Neural cell (in vitro differentiated cells): ENCODE measurements around the gene ATXN2L. TPM values are rescaled to one million over a fixed set of nuclear protein-coding genes. Genes with fewer than 3 reads are reported as not detected.
A peak's percentile ranks its signal among the peaks of the same experiment; 100 is the strongest.

Experiments used
- H2AFZ ChIP-seq: fragments of 200-600, 300-800 bp; sonication (generic), shearing (Covaris generic); 2 replicates; pipeline ENCODE4 v1.6.0; 2014; ENCODE audit warnings: low read depth, mild to moderate bottlenecking, antibody characterized with exemption, low read length, moderate library complexity
- H3F3A ChIP-seq: fragments of 200-600 bp; shearing (Covaris generic); 2 replicates; pipeline ENCODE4 v1.6.1; 2016; ENCODE audit warnings: mild to moderate bottlenecking, moderate library complexity, mixed read lengths, antibody characterized with exemption, low read length; ENCODE audit not compliant: insufficient read depth, poor library complexity, severe bottlenecking
- H3K27ac ChIP-seq: fragments of 200-600, 300-800 bp; sonication (generic), shearing (Covaris generic); 2 replicates; pipeline ENCODE4 v1.5.1; 2014; ENCODE audit warnings: mild to moderate bottlenecking, low read length, moderate library complexity
- H3K27me3 ChIP-seq: fragments of 300-800, 200-600 bp; sonication (generic), shearing (Covaris generic); 2 replicates; pipeline ENCODE4 v1.6.0; 2014; ENCODE audit warnings: mild to moderate bottlenecking, low read depth, low read length, moderate library complexity; ENCODE audit not compliant: insufficient read depth
- H3K36me3 ChIP-seq: fragments of 300-800, 200-600 bp; sonication (generic), shearing (Covaris generic); 2 replicates; pipeline ENCODE4 v1.5.1; 2014; ENCODE audit warnings: mild to moderate bottlenecking, antibody characterized with exemption, low read length, moderate library complexity; ENCODE audit not compliant: insufficient read depth
- H3K4me2 ChIP-seq: fragments of 300-800, 200-600 bp; sonication (generic), shearing (Covaris generic); 2 replicates; pipeline ENCODE4 v1.6.0; 2014; ENCODE audit warnings: mild to moderate bottlenecking, low read length
- H3K4me3 ChIP-seq: fragments of 300-800, 200-600 bp; sonication (generic), shearing (Covaris generic); 2 replicates; pipeline ENCODE4 v1.5.1; 2014; ENCODE audit warnings: mild to moderate bottlenecking, low read length, moderate library complexity
- H3K79me2 ChIP-seq: fragments of 200-600 bp; shearing (Covaris generic); replicated peaks from 2 replicates; pipeline ENCODE4 v1.6.0; 2014; ENCODE audit warnings: mild to moderate bottlenecking, low read length, moderate library complexity; ENCODE audit not compliant: insufficient read depth
- H3K9ac ChIP-seq: fragments of 300-800, 200-600 bp; sonication (generic), shearing (Covaris generic); 2 replicates; pipeline ENCODE4 v1.6.1; 2016; ENCODE audit warnings: mild to moderate bottlenecking, low read length, mixed read lengths
- H3K9me2 ChIP-seq: fragments of 200-600 bp; shearing (Covaris generic); 2 replicates; pipeline ENCODE4 v1.6.1; 2016; ENCODE audit warnings: mild to moderate bottlenecking, low read length, mixed read lengths; ENCODE audit not compliant: insufficient read depth
- H3K9me3 ChIP-seq: fragments of 200-600, 300-800 bp; sonication (generic), shearing (Covaris generic); 2 replicates; pipeline ENCODE4 v1.6.1; 2016; ENCODE audit warnings: mild to moderate bottlenecking, mixed run types, low read length, moderate library complexity, mixed read lengths
- H4K20me1 ChIP-seq: fragments of 200-600 bp; shearing (Covaris generic); 2 replicates; pipeline ENCODE4 v1.6.1; 2016; ENCODE audit warnings: mild to moderate bottlenecking, mixed run types; ENCODE audit not compliant: insufficient read depth
- CTCF ChIP-seq: fragments of 450-650 bp; IDR thresholded peaks from 2 replicates; pipeline ENCODE4 v1.5.1; 2014; ENCODE audit warnings: antibody characterized with exemption, mild to moderate bottlenecking, moderate library complexity; ENCODE audit not compliant: poor library complexity, severe bottlenecking
- EP300 ChIP-seq: fragments of 450-650 bp; conservative IDR thresholded peaks from 2 replicates; pipeline ENCODE4 v1.6.1; 2014; ENCODE audit warnings: antibody characterized with exemption, mild to moderate bottlenecking, moderate library complexity; ENCODE audit not compliant: poor library complexity, severe bottlenecking
- EZH2 ChIP-seq: fragments of 200-600, 300-800 bp; shearing (Covaris generic), sonication (generic); IDR thresholded peaks from 2 replicates; pipeline ENCODE4 v1.6.1; 2014; ENCODE audit warnings: antibody characterized with exemption, low read length, borderline replicate concordance, mild to moderate bottlenecking; ENCODE audit not compliant: insufficient read depth, poor library complexity, severe bottlenecking
- MXI1 ChIP-seq: fragments of 450-650 bp; conservative IDR thresholded peaks from 2 replicates; pipeline ENCODE4 v1.6.1; 2014; ENCODE audit warnings: antibody characterized with exemption, mild to moderate bottlenecking; ENCODE audit not compliant: poor library complexity, severe bottlenecking
- POLR2AphosphoS5 ChIP-seq: IDR thresholded peaks from 2 replicates; pipeline ENCODE4 v1.6.1; 2012
- RAD21 ChIP-seq: fragments of 450-650 bp; conservative IDR thresholded peaks from 2 replicates; pipeline ENCODE4 v1.6.1; 2014; ENCODE audit warnings: antibody characterized with exemption, mild to moderate bottlenecking, moderate library complexity
- REST ChIP-seq: IDR thresholded peaks from 2 replicates; pipeline ENCODE4 v1.6.1; 2012; ENCODE audit warnings: borderline replicate concordance
- SMC3 ChIP-seq: fragments of 450-650 bp; conservative IDR thresholded peaks from 2 replicates; pipeline ENCODE4 v1.6.1; 2014; ENCODE audit warnings: antibody characterized with exemption, mild to moderate bottlenecking, moderate library complexity; ENCODE audit not compliant: poor library complexity
- TAF1 ChIP-seq: IDR thresholded peaks from 2 replicates; pipeline ENCODE4 v1.6.1; 2012; ENCODE audit warnings: low read depth
- polyA plus RNA-seq: library from polyadenylated mRNA; depleted of rRNA; stranded (reverse); fragments of >200 nt; gene quantifications from 2 replicates; pipeline ENCODE4 v1.2.3, GENCODE V29; 2014

The ATXN2L gene
- polyA plus RNA-seq, 1 donor from 2014 or later, result 24.0 TPM

GRCh38 chr16:28877655-28878000, 54.8 kb downstream of the ATXN2L start:
- no peaks in the 10 kb centered on the region for H3K9me3 ChIP-seq
- no peaks in the 10 kb centered on the region for H3K36me3 ChIP-seq
- H4K20me1 ChIP-seq, result no peaks in the 10 kb centered on the region
- H3K4me2 ChIP-seq, result no peak overlapping the region
- no peak overlapping the region for H3K9ac ChIP-seq
- H3F3A ChIP-seq, result no peaks in the 10 kb centered on the region
- H2AFZ ChIP-seq, result no peak overlapping the region
- no peaks in the 10 kb centered on the region for H3K27me3 ChIP-seq
- no peak overlapping the region for H3K27ac ChIP-seq
- no peaks in the 10 kb centered on the region for H3K9me2 ChIP-seq
- TF ChIP-seq TAF1 (no peak), CTCF (no peak), MXI1 (no peak), EZH2 (no peak), EP300 (no peak), RAD21 (no peak), POLR2AphosphoS5 (no peak), SMC3 (no peak), REST (no peak)
- no peaks in the 10 kb centered on the region for H3K79me2 ChIP-seq
- no peak overlapping the region for H3K4me3 ChIP-seq

GRCh38 chr16:28878083-28878926, 55.5 kb downstream of the ATXN2L start, which contains the start of gene ATP2A1:
Gene ATP2A1, plus strand, starts transcription at chr16:28878488. Its CDS starts 184 bp downstream, at chr16:28878672.
- Histone ChIP-seq H3F3A (no peaks in the 10 kb centered on the region), H3K4me2 (peak within 1 kb of the TSS; percentile 62), H2AFZ (peak within 1 kb of the TSS; percentile 73), H3K4me3 (peak within 1 kb of the TSS; percentile 83), H3K27ac (no peak within 1 kb of the TSS), H3K79me2 (no peaks in the 10 kb centered on the region), H3K27me3 (no peaks in the 10 kb centered on the region), H4K20me1 (no peaks in the 10 kb centered on the region), H3K36me3 (no peaks in the 10 kb centered on the region), H3K9me2 (no peaks in the 10 kb centered on the region), H3K9me3 (no peaks in the 10 kb centered on the region), H3K9ac (peak within 1 kb of the TSS; percentile 68)
- TF ChIP-seq TAF1, result no peak
- TF ChIP-seq EP300, result no peak
- no peak for TF ChIP-seq RAD21
- TF ChIP-seq CTCF, result no peak
- TF ChIP-seq EZH2, result no peak
- no peak for TF ChIP-seq POLR2AphosphoS5
- no peak for TF ChIP-seq MXI1
- no peak for TF ChIP-seq REST
- no peak for TF ChIP-seq SMC3
